Astrocyte of the spinal cord (primary cell): Measurements from ENCODE around the gene RAPGEF2.
A peak's percentile ranks its signal among the peaks of the same experiment; 100 is the strongest.
"Not testable (repeated sequence)": the region's sequence is repeated elsewhere in the genome, so short reads cannot be mapped to it uniquely, and the experiment has no call there.

Experiments
- DNase-seq: peaks from one replicate; pipeline ENCODE4 v3.0.0; 2011; ENCODE audit warnings: low read depth, low spot score
- H3K4me3 ChIP-seq: 2 replicates; pipeline ENCODE4 v1.5.1; 2011; ENCODE audit warnings: low read depth, mild to moderate bottlenecking, low read length, moderate library complexity
- CTCF ChIP-seq: IDR thresholded peaks from 2 replicates; pipeline ENCODE4 v1.5.1; 2012; ENCODE audit warnings: low read depth, mild to moderate bottlenecking, low read length, inconsistent platforms
- in situ Hi-C: cut with HindIII; loops from 2 replicates; pipeline ENCODE4 v1.10.0; 2017; ENCODE audit warnings: low sequenced_read_pairs

Gene RAPGEF2

GRCh38 chr4:159102622-159103383, at the start of gene RAPGEF2:
RAPGEF2 (plus strand) TSS chr4:159103079; CDS start chr4:159104163, 1,084 bp downstream.
- no peak for TF ChIP-seq CTCF
- in situ Hi-C loops, result no loop called here
- DNase-seq, result peak; percentile 96
- peak within 1 kb of the TSS; percentile 71 for H3K4me3 ChIP-seq

GRCh38 chr4:159055833-159056232, 47.0 kb upstream of the RAPGEF2 start:
- H3K4me3 ChIP-seq, result no peak overlapping the region
- in situ Hi-C loops, result no loop called here
- DNase-seq, result no peak
- no peak for TF ChIP-seq CTCF

GRCh38 chr4:159060161-159060560, 42.7 kb upstream of the RAPGEF2 start:
- no peak for DNase-seq

GRCh38 chr4:159062381-159062780, 40.5 kb upstream of the RAPGEF2 start:
- no peak for DNase-seq
- no peak overlapping the region for H3K4me3 ChIP-seq
- in situ Hi-C loops, result no loop called here
- no peak for TF ChIP-seq CTCF

More at GRCh38 chr4:159060161-159060560, 42.7 kb upstream of the RAPGEF2 start:
- no peak overlapping the region for H3K4me3 ChIP-seq
- TF ChIP-seq CTCF, result no peak
- in situ Hi-C loops, result no loop called here

- TF ChIP-seq CTCF, result no peak
- in situ Hi-C loops, result no loop called here
- DNase-seq, result no peak
- no peak overlapping the region for H3K4me3 ChIP-seq
Observed at GRCh38 chr4:159065513-159066240, 37.2 kb upstream of the RAPGEF2 start.

GRCh38 chr4:159068139-159068538, 34.7 kb upstream of the RAPGEF2 start:
- H3K4me3 ChIP-seq, DNase-seq, in situ Hi-C loops: not testable (repeated sequence)

GRCh38 chr4:159069922-159070321, 33.0 kb upstream of the RAPGEF2 start:
- DNase-seq, result peak; percentile 75
- in situ Hi-C loops, result no loop called here
- TF ChIP-seq CTCF, result no peak

More at GRCh38 chr4:159069922-159070321, 33.0 kb upstream of the RAPGEF2 start:
- no peak overlapping the region for H3K4me3 ChIP-seq
